Endothelial cell of umbilical vein (primary cell): ENCODE results near the gene PLBD2. TPM values are rescaled to one million over a fixed set of nuclear protein-coding genes. Genes with fewer than 3 reads are reported as not detected.

ENCODE experiments used
- BruUV-seq: library from RNA; stranded (reverse); fragments of 400-500 nt; replicated peaks from 2 replicates; lab custom pipeline; 2021; lab: Mats Ljungman, UMichigan
- CTCF ChIA-PET: fragments of 300-600, 350-600 bp; sonication (Branson Sonifier 250); formaldehyde crosslinking; loops from one replicate; lab custom pipeline; 2021; ENCODE audit warnings: antibody characterized with exemption, inconsistent platforms; lab: Charles Lee
- POLR2A ChIA-PET: fragments of 300-600, 350-600 bp; sonication (Branson Sonifier 250); formaldehyde crosslinking; loops from one replicate; lab custom pipeline; 2021; ENCODE audit warnings: antibody characterized with exemption, inconsistent platforms; lab: Charles Lee
- DNase-seq: peaks from one replicate; pipeline ENCODE4 v3.0.0-alpha.2; 2011; ENCODE audit warnings: low read depth, low spot score
- FAIRE-seq: peaks from 2 replicates; lab custom pipeline; 2011; peaks lifted over from hg19 to GRCh38; lab: Jason Lieb, UNC
- H2AFZ ChIP-seq: 2 replicates; pipeline ENCODE4 v1.6.0; 2012; ENCODE audit warnings: low read depth, low read length, control low read depth, inconsistent platforms
- H3K27ac ChIP-seq: 2 replicates; pipeline ENCODE4 v1.5.1; 2011; ENCODE audit warnings: low read depth, mild to moderate bottlenecking, control low read depth, low read length, moderate library complexity; ENCODE audit not compliant: insufficient read depth
- H3K27me3 ChIP-seq, 2 experiments: 2 replicates each; pipeline versions ENCODE4 v1.6.0 to v1.6.1; 2011; ENCODE audit warnings: low read length in 2 of 2, mixed read lengths in 1 of 2; ENCODE audit not compliant: control insufficient read depth in 2 of 2, insufficient read depth in 2 of 2
- H3K36me3 ChIP-seq, 2 experiments: 2 replicates in 1 of 2; 3 replicates in 1 of 2; pipeline ENCODE4 v1.5.1; 2011; ENCODE audit warnings: low read length in 2 of 2, mild to moderate bottlenecking in 1 of 2, moderate library complexity in 1 of 2; ENCODE audit not compliant: control insufficient read depth in 2 of 2, insufficient read depth in 2 of 2; ENCODE audit errors: extremely low read depth in 1 of 2
- H3K4me1 ChIP-seq: 3 replicates; pipeline ENCODE4 v1.5.1; 2011; ENCODE audit warnings: mild to moderate bottlenecking, low read length; ENCODE audit not compliant: control insufficient read depth, insufficient read depth; ENCODE audit errors: extremely low read depth
- H3K4me2 ChIP-seq: 2 replicates; pipeline ENCODE4 v1.6.1; 2011; ENCODE audit warnings: low read length, control low read depth, mixed read lengths; ENCODE audit not compliant: insufficient read depth
- H3K4me3 ChIP-seq, 3 experiments: fragments of 200-600 bp in 1 of 3; sonication (generic), shearing (Covaris generic) in 1 of 3; replicated peaks in 1 of 3; 2 replicates each; pipeline ENCODE4 v1.5.1; 2011 to 2016; ENCODE audit warnings: control low read depth in 3 of 3, low read length in 3 of 3, mild to moderate bottlenecking in 2 of 3, inconsistent platforms in 1 of 3, low read depth in 1 of 3, moderate library complexity in 1 of 3; ENCODE audit not compliant: insufficient read depth in 1 of 3
- H3K79me2 ChIP-seq: 2 replicates; pipeline ENCODE4 v1.6.0; 2012; ENCODE audit warnings: low read length, inconsistent platforms; ENCODE audit not compliant: control insufficient read depth, insufficient read depth
- H3K9ac ChIP-seq: replicated peaks from 2 replicates; pipeline ENCODE3; 2011; ENCODE audit warnings: low read length, control low read depth; ENCODE audit not compliant: insufficient read depth; ENCODE audit errors: extremely low read depth
- H3K9me1 ChIP-seq: replicated peaks from 3 replicates; pipeline ENCODE4 v1.6.0; 2011; ENCODE audit warnings: mild to moderate bottlenecking, low read length; ENCODE audit not compliant: control insufficient read depth, insufficient read depth; ENCODE audit errors: extremely low read depth
- H3K9me3 ChIP-seq: replicated peaks from 2 replicates; pipeline ENCODE4 v1.5.1; 2012; ENCODE audit warnings: low read length, inconsistent platforms; ENCODE audit not compliant: control insufficient read depth, insufficient read depth
- H4K20me1 ChIP-seq: replicated peaks from 2 replicates; pipeline ENCODE3; 2011; ENCODE audit warnings: mild to moderate bottlenecking, low read length; ENCODE audit not compliant: control insufficient read depth, insufficient read depth; ENCODE audit errors: extremely low read depth
- EZH2 ChIP-seq: IDR thresholded peaks from 2 replicates; pipeline ENCODE4 v1.6.1; 2012; ENCODE audit warnings: borderline replicate concordance, low read depth, mild to moderate bottlenecking, moderate library complexity, low read length, inconsistent platforms; ENCODE audit not compliant: severe bottlenecking
- JUN ChIP-seq: IDR thresholded peaks from 2 replicates; pipeline ENCODE4 v1.6.1; 2011; ENCODE audit warnings: borderline replicate concordance, low read depth; ENCODE audit not compliant: insufficient read length, insufficient read depth
- POLR2AphosphoS5 ChIP-seq: IDR thresholded peaks from 2 replicates; pipeline ENCODE4 v1.6.1; 2012; ENCODE audit warnings: low read depth, mild to moderate bottlenecking, control low read depth, low read length, moderate library complexity; ENCODE audit not compliant: insufficient read depth
- dilution Hi-C: fragments of 300-500 bp; cut with MboI; formaldehyde crosslinking; loops from one replicate; pipeline ENCODE4 v1.15.0; 2019; ENCODE audit warnings: low sequenced_read_pairs; ENCODE audit not compliant: extremely low pct_ligation_motif_present
- intact Hi-C: fragments of 100-400 bp; cut with micrococcal nuclease; formaldehyde crosslinking; loops from one replicate; pipeline ENCODE4 v1.10.0; 2022
- polyA plus RNA-seq, 4 experiments: library from polyadenylated mRNA; depleted of rRNA in 3 of 4; stranded (reverse) in 3 of 4; unstranded in 1 of 4; fragments of >200 nt; gene quantifications; 2 replicates each; pipeline versions ENCODE4 v1.2.1 to v1.2.3, GENCODE V29; 2011 to 2012; ENCODE audit warnings: missing spikeins in 1 of 4
- total RNA-seq: library from RNA; stranded (reverse); gene quantifications from 2 replicates; pipeline ENCODE4 v1.2.3, GENCODE V29; 2021
- TF ChIP-seq, protein P1 (sequence below): IDR thresholded peaks from 2 replicates; pipeline ENCODE4 v1.6.1; 2011; ENCODE audit not compliant: insufficient read depth, insufficient read length

PLBD2 gene
- total and polyA plus RNA-seq, 2 donors (not counting 3 experiments of a cell fraction or from before 2014, with no cell fraction given), result 24.4 to 46.8 TPM

- no peaks in the 10 kb centered on the region for H3K36me3 ChIP-seq
- no peak overlapping the region for H2AFZ ChIP-seq
- no peak overlapping the region for H3K27ac ChIP-seq
- H4K20me1 ChIP-seq, result no peaks in the 10 kb centered on the region
- CTCF ChIA-PET, result interaction anchor here (0.5 kb wide), 1 partner anchor 240 kb away, joined by 3 read pairs; no protein-coding TSS in a partner anchor
- H3K9ac ChIP-seq, result no peak overlapping the region
- peaks cover 0 to 2% of the 10 kb centered on the region in 2 experiments for H3K27me3 ChIP-seq
- POLR2A ChIA-PET, result no interaction called here
- H3K9me1 ChIP-seq, result no peaks in the 10 kb centered on the region
- no peaks in the 10 kb centered on the region for H3K9me3 ChIP-seq
- no peak overlapping the region for H3K4me3 ChIP-seq
- DNase-seq (no peak), FAIRE-seq (no peak)
- TF ChIP-seq, protein P1, sequence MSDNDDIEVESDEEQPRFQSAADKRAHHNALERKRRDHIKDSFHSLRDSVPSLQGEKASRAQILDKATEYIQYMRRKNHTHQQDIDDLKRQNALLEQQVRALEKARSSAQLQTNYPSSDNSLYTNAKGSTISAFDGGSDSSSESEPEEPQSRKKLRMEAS, result no peak
- dilution Hi-C loops (no loop called here), intact Hi-C loops (no loop called here)
- BruUV-seq, result no TSS peak
- H3K4me1 ChIP-seq, result no peaks in the 10 kb centered on the region
- H3K4me2 ChIP-seq, result no peak overlapping the region
- H3K79me2 ChIP-seq, result no peaks in the 10 kb centered on the region
Observed at GRCh38 chr12:113437729-113438100, 79.3 kb downstream of the PLBD2 start.

- Histone ChIP-seq H3K9ac (no peak overlapping the region), H3K4me1 (no peaks in the 10 kb centered on the region), H3K9me3 (no peaks in the 10 kb centered on the region), H3K79me2 (no peaks in the 10 kb centered on the region), H3K27ac (no peak overlapping the region), H4K20me1 (no peaks in the 10 kb centered on the region), H2AFZ (no peak overlapping the region), H3K4me2 (no peak overlapping the region), H3K27me3 (peaks cover 0 to 2% of the 10 kb centered on the region in 2 experiments), H3K4me3 (no peak overlapping the region), H3K9me1 (no peaks in the 10 kb centered on the region), H3K36me3 (no peaks in the 10 kb centered on the region)
- ChIA-PET POLR2A (no interaction called here), CTCF (no interaction called here)
- dilution Hi-C loops (no loop called here), intact Hi-C loops (no loop called here)
- BruUV-seq, result no TSS peak
- TF ChIP-seq EZH2 (no peak), JUN (no peak), POLR2AphosphoS5 (no peak)
- DNase-seq, result no peak
- FAIRE-seq, result no peak
Observed at GRCh38 chr12:113438523-113439300, 80.3 kb downstream of the PLBD2 start.
